Left ventricle myocardium inferior (tissue), 1 donor: ENCODE measurements around the gene TRAK1. TPM values are rescaled to one million over a fixed set of nuclear protein-coding genes. Genes with fewer than 3 reads are reported as not detected.
A peak's percentile ranks its signal among the peaks of the same experiment; 100 is the strongest.

Source experiments
- DNase-seq: peaks from one replicate; pipeline ENCODE4 v3.0.0-alpha.2; 2020
- H3K27ac ChIP-seq: fragments of 200-600 bp; replicated peaks from 2 replicates; pipeline ENCODE4 v1.8.0; 2021
- H3K27me3 ChIP-seq: fragments of 200-600 bp; 2 replicates; pipeline ENCODE4 v1.8.0; 2021; ENCODE audit warnings: low read depth
- H3K36me3 ChIP-seq: fragments of 200-600 bp; 2 replicates; pipeline ENCODE4 v1.8.0; 2021
- H3K4me1 ChIP-seq: fragments of 200-600 bp; 2 replicates; pipeline ENCODE4 v1.8.0; 2021
- H3K4me3 ChIP-seq: fragments of 200-600 bp; 2 replicates; pipeline ENCODE4 v1.8.0; 2021; ENCODE audit warnings: mild to moderate bottlenecking, moderate library complexity
- H3K9me3 ChIP-seq: fragments of 200-600 bp; replicated peaks from 2 replicates; pipeline ENCODE4 v1.8.0; 2021
- intact Hi-C: fragments of 100-400 bp; cut with micrococcal nuclease; formaldehyde crosslinking; loops from one replicate; pipeline ENCODE4 v1.11.0; 2022
- total RNA-seq: library from RNA; stranded (reverse); fragmentation: NEBNext Ultra II Directional; extraction: Animal tissue kit (Norgen Biotek cat#: 25700); gene quantifications from one replicate; pipeline ENCODE4 v1.2.1, GENCODE V29; 2021
- TF ChIP-seq, protein P1 (sequence below): fragments of 200-600 bp; IDR thresholded peaks from 2 replicates; pipeline ENCODE4 v1.8.0; 2021; ENCODE audit warnings: antibody characterized with exemption, mild to moderate bottlenecking, borderline replicate concordance
- donor health status: DM: no; HTN: yes; CAD: no; lungs with severe emphysema.

The TRAK1 gene
- total RNA-seq, 1 donor from 2014 or later: 264 TPM

DNA sequence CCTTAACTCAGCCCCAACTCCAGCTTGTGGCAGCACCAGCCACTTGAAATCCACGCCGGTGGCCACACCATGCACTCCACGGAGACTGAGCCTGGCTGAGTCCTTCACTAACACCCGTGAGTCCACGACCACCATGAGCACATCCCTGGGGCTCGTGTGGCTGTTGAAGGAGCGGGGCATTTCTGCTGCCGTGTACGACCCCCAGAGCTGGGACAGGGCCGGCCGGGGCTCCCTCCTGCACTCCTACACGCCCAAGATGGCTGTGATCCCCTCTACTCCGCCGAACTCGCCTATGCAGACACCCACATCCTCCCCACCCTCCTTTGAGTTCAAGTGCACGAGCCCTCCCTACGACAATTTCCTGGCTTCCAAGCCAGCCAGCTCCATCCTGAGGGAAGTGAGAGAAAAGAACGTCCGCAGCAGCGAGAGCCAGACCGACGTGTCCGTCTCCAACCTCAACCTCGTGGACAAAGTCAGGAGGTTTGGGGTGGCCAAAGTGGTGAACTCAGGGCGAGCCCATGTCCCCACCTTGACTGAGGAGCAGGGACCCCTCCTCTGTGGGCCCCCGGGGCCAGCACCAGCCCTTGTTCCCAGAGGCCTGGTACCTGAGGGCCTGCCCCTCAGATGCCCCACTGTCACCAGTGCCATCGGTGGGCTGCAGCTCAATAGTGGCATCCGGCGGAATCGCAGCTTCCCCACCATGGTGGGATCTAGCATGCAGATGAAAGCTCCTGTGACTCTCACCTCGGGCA is 132.0 kb downstream of the TRAK1 start:
- H3K27ac ChIP-seq: no peak overlapping the region
- intact Hi-C loops: no loop called here
- no peaks in the 10 kb centered on the region for H3K27me3 ChIP-seq
- peaks cover 65% of the 10 kb centered on the region for H3K36me3 ChIP-seq
- H3K4me3 ChIP-seq: no peak overlapping the region
- H3K9me3 ChIP-seq: no peaks in the 10 kb centered on the region
- TF ChIP-seq, protein P1, sequence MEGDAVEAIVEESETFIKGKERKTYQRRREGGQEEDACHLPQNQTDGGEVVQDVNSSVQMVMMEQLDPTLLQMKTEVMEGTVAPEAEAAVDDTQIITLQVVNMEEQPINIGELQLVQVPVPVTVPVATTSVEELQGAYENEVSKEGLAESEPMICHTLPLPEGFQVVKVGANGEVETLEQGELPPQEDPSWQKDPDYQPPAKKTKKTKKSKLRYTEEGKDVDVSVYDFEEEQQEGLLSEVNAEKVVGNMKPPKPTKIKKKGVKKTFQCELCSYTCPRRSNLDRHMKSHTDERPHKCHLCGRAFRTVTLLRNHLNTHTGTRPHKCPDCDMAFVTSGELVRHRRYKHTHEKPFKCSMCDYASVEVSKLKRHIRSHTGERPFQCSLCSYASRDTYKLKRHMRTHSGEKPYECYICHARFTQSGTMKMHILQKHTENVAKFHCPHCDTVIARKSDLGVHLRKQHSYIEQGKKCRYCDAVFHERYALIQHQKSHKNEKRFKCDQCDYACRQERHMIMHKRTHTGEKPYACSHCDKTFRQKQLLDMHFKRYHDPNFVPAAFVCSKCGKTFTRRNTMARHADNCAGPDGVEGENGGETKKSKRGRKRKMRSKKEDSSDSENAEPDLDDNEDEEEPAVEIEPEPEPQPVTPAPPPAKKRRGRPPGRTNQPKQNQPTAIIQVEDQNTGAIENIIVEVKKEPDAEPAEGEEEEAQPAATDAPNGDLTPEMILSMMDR: no peak
- DNase-seq: no peak
- peaks cover 18% of the 10 kb centered on the region for H3K4me1 ChIP-seq

DNA sequence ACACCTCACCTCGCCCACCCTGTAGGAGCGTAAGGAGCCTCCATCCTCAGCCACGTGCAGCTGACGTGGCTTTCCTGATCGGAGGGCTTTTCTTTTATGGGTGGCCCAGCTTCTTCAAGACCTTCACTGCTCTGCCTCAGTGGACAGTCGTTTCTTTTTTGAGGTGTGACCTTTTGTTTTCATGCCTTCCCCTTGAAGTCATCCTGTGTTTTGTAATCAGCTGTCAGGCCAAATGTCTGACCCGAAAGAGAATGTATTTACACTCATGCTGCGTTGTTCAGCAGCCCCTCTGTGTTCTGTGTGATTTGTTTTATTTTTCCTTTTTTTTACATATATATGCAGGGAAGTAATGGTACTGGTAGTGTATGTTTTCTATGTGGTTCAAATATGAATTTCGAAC is 133.0 kb downstream of the TRAK1 start:
- intact Hi-C loops: no loop called here
- Histone ChIP-seq H3K27me3 (no peaks in the 10 kb centered on the region), H3K36me3 (peaks cover 56% of the 10 kb centered on the region), H3K4me3 (no peak overlapping the region), H3K27ac (peak overlapping the region; percentile 62), H3K4me1 (peaks cover 19% of the 10 kb centered on the region), H3K9me3 (no peaks in the 10 kb centered on the region)
- TF ChIP-seq, protein P1: no peak
- no peak for DNase-seq

DNA sequence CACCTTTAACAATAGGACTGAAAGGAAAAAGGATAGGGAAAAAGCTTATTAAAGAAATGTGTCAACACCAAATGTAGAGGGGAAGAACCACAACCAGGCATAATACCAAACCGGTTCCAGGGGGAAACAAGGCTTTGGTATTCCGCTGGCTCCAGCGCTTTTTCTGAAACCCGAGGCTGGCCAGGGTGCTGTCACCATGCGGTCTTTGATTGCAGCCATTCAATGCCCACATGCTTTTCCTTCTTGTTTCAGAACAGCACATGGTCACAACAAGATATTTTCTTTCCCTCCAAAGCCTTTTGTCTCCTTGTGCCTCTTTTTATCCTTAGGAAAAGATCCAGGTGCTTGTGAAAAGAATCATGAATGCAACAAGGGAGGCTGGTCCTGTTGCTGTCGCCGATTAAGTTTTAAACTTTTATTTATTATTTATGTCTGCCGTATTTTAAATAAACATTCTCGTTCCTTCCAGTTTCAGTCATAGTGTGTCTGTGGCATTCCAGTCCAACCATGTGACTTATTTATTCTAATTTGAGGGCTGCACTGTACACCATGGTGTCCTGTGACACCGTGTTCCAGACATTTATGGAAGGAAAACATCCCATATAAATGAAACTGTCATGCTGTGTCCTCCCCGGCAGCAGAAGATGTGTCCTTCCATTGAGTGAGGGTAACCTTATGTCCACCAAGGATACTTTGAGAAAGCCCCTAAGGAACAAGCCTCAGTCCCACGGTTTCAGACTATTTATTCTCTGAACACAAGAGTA is 133.7 kb downstream of the TRAK1 start:
- TF ChIP-seq, protein P1: no peak
- H3K4me1 ChIP-seq: peaks cover 25% of the 10 kb centered on the region
- H3K27me3 ChIP-seq: no peaks in the 10 kb centered on the region
- H3K4me3 ChIP-seq: no peak overlapping the region
- H3K9me3 ChIP-seq: no peaks in the 10 kb centered on the region
- H3K27ac ChIP-seq: peak overlapping the region; percentile 62
- H3K36me3 ChIP-seq: peaks cover 52% of the 10 kb centered on the region
- DNase-seq: no peak
- intact Hi-C loops: no loop called here

DNA sequence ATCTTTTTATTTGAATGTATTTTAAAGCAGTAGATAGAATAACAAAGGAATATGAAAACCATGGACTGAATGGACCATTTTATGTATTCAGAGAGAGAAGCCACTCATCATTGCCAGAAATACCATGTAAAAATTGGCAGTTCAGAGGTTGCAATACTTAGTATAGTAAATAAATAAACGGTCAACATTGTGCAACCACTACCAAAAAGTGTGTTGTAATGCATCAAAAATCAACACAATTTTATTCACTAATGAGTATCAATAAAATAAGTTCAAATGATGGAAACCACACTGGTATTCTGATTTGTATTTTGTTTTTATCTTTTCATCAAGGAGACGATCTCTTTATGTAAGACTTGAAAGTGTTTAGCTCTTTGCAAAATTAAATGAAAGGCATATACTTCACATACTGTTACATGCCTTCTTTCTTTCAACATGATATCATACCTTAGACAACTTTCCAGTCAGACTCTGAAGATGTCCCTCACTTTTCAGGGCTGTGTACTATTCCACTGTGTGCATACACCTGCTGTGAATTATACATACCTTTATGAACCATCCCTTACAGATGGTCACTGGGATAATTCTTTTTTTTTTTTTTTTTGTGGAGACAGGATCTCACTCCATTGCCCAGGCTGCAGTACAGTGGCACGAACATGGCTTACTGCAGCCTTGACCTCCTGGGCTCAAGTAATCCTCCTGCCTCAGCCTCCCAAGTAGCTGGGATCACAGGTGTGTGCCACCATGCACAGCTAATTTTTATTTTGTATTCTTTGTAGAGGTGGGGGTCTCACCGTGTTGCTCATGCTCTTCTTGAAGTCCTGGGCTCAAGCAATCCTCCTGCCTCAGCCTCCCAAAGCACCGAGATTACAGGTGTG is 134.6 kb downstream of the TRAK1 start:
- H3K27ac ChIP-seq: peak overlapping the region; percentile 62
- peaks cover 43% of the 10 kb centered on the region for H3K36me3 ChIP-seq
- no peak overlapping the region for H3K4me3 ChIP-seq
- no peaks in the 10 kb centered on the region for H3K27me3 ChIP-seq
- TF ChIP-seq, protein P1: no peak
- H3K4me1 ChIP-seq: peaks cover 29% of the 10 kb centered on the region
- H3K9me3 ChIP-seq: no peaks in the 10 kb centered on the region
- intact Hi-C loops: no loop called here
- DNase-seq: no peak
